RWPE1 (cell line): ENCODE measurements around the gene OR1D2.

Experiments
- CTCF ChIA-PET: fragments of 350-600 bp; sonication (Branson Sonifier 250); formaldehyde crosslinking; extraction: SDS; loops from one replicate; lab custom pipeline; 2021; lab: Yijun Ruan, JAX
- POLR2A ChIA-PET: fragments of 400-600 bp; formaldehyde crosslinking; extraction: SDS; loops from one replicate; lab custom pipeline; 2020; ENCODE audit warnings: antibody characterized with exemption; ENCODE audit not compliant: low non-redundant PET; lab: Yijun Ruan, JAX
- DNase-seq: peaks from one replicate; pipeline ENCODE4 v3.0.0; 2012; ENCODE audit warnings: low spot score
- H3K27ac ChIP-seq: fragments of 450-650 bp; 2 replicates; pipeline ENCODE4 v1.5.1; 2017
- TF ChIP-seq, protein P1 (sequence below): fragments of 450-650 bp; conservative IDR thresholded peaks from 2 replicates; pipeline ENCODE4 v1.5.1; 2017; ENCODE audit warnings: low read depth, mild to moderate bottlenecking

OR1D2 gene

DNA sequence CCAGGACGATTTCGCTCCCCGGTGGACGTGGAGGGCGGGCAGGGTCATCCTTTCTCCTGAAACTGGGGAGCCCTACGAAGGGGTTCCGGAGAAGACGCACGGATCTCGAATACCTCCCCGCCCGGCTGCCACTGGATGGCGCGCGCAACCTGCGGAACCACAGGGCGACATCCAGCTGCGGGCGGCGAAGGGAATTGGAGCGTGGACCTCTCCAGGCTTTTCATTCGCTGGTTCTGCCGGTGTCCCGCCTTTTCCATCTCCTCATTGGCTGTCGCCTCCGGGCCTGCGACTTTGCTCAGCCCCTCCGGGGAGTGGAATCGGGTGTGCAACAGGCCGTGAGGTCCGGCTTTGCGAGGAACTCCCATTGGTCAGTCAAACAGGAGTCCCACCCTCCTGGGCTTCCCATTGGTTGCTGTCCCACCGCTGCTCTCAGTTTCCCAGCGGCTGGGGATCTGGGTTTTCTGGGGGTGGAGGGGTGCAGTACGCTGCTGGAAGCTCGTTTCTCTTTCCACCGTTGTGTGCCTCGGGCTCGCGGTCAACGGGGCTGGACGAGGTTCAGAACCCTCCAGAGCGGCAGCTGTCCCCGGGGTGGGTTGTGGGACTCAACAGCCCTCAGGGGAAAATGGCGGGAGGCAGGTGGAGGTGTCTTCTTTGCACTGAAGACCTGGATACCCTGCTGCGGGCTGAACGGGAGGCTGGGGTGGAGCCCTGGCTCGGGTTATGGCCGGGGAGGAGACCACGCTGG, 55.3 kb downstream of the OR1D2 start:
- ChIA-PET POLR2A (interaction anchor here (0.6 kb wide), 3 partner anchors 261 to 695 kb away, joined by 3 to 4 read pairs (median 3); no protein-coding TSS in a partner anchor), CTCF (interaction anchor here (0.6 to 1.4 kb wide), 16 partner anchors 8 to 818 kb away, joined by 3 to 8 read pairs (median 4); partner anchors contain the start of gene OR3A2)
- DNase-seq, result peak; percentile 98
- peak overlapping the region; percentile 71 for H3K27ac ChIP-seq
- TF ChIP-seq, protein P1, sequence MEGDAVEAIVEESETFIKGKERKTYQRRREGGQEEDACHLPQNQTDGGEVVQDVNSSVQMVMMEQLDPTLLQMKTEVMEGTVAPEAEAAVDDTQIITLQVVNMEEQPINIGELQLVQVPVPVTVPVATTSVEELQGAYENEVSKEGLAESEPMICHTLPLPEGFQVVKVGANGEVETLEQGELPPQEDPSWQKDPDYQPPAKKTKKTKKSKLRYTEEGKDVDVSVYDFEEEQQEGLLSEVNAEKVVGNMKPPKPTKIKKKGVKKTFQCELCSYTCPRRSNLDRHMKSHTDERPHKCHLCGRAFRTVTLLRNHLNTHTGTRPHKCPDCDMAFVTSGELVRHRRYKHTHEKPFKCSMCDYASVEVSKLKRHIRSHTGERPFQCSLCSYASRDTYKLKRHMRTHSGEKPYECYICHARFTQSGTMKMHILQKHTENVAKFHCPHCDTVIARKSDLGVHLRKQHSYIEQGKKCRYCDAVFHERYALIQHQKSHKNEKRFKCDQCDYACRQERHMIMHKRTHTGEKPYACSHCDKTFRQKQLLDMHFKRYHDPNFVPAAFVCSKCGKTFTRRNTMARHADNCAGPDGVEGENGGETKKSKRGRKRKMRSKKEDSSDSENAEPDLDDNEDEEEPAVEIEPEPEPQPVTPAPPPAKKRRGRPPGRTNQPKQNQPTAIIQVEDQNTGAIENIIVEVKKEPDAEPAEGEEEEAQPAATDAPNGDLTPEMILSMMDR, result peak; percentile 88

DNA sequence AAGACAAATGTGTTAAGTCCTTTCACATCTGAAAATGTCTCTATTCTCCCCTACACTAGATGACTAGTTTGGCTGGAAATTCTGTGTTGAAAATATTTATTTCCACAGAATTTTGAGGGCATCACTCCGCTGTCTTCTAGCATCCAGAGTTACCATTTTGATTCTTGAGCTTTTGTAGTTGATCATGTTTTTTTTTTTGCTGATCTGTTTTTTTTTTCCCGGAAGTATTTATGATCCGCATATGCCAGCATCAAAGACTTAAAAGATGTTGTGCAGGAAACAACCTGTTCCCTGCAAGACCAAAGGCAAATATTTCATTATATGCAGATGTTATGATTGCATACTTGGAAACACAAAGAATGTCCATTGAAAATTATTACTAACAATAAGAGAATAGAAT, 57.5 kb downstream of the OR1D2 start:
- ChIA-PET CTCF (no interaction called here), POLR2A (no interaction called here)
- TF ChIP-seq, protein P1, result no peak
- H3K27ac ChIP-seq, result no peak overlapping the region
- no peak for DNase-seq

DNA sequence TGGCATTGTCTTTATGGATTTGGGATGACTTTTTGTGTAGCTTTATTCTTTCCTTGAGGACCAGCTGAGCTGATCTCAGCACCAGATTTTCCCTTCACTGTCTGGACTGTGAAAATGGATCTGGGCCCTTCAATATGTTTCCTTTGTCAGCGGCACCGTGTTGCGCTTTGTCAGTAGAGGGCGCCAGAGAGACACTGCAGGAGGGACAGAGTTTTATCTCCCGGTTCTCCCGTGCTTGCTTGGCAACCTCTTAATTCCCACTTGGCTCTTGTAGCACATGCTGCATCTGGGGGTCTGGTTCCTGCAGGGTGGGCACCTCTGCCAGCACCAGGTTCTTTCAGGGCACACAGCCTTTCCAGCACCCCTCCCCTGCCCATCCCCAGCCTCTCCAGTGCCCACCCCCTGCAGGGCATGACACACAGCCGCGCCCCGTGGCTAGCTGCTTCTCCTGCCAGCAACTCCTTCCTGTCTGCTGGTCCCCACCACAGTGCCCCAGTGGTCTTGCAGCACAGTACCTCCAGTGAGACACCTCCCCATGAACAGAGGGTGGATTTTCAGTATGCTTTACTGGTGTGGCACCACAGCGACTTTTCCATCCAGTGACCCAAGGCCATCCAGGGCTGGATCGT, 60.4 kb downstream of the OR1D2 start:
- CTCF ChIA-PET, result interaction anchor here (0.7 to 1.2 kb wide), 3 partner anchors 200 to 604 kb away, joined by 4 to 5 read pairs (median 5); no protein-coding TSS in a partner anchor
- POLR2A ChIA-PET, result no interaction called here
- no peak overlapping the region for H3K27ac ChIP-seq
- TF ChIP-seq, protein P1, result peak; percentile 29; the same call in 1 of the 2 replicates
- DNase-seq, result no peak

DNA sequence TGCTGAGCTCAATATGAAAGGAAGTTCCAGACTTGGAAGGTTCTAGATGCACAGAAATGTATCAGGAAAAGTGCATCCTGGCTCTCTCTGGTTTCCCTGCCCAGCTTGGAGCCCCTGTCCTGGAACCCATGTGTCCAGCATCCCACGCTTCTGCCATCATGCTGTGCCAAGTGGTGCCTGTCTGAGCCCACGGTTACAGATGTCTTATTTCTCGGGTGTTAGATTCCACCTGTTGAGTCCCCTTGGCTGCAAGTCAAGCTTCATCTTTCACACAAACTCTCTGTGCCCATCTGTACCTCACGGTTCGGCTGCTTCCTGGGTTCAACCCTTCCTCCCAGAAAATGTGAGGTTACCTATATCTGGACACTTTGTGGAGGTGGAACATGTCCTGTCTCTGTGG, 63.3 kb downstream of the OR1D2 start:
- POLR2A ChIA-PET, result no interaction called here
- TF ChIP-seq, protein P1, result no peak
- no peak overlapping the region for H3K27ac ChIP-seq
- CTCF ChIA-PET, result interaction anchor here (1.0 kb wide), 1 partner anchor 8 kb away, joined by 5 read pairs; no protein-coding TSS in a partner anchor
- no peak for DNase-seq

DNA sequence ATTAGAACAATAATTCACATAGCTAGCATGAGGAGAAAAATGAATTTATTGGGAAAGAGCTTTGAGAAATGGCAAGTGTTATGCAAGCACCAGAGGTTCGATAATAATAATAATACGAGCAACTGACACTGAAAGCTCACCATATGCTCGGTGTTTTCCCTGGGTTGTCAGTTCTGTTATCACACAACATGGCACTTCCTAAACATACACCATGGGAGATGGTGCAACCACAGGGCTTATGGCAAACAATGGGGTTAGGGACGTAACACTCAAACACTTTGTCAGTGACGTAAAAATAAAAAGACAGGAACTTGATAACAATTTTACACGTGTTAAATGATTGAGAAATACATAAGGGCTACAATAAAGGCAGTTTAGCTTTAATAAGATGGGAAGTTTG, 64.5 kb downstream of the OR1D2 start:
- TF ChIP-seq, protein P1, result no peak
- H3K27ac ChIP-seq, result no peak overlapping the region
- DNase-seq, result no peak
- POLR2A ChIA-PET, result no interaction called here
- CTCF ChIA-PET, result interaction anchor here (0.6 kb wide), 1 partner anchor 395 kb away, joined by 3 read pairs; no protein-coding TSS in a partner anchor

DNA sequence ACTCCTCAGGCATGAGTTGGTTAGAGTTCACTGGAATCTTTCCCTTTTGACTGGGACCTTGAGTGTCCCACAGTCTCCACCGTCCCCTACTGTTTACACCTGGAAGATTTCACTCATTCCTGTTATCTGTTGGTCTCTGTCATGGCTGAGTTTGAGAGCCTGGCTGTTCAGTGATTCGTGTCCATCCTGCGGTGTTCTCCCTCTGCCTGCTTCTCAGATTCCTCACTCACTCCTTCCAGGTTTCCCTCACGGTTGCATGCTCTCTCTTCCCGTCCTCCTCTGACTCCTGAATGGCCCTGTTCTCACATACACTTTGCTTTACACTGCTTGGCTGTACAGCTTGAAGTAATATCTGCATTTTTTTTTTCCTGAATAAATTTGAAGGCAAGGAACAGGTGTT, 65.3 kb downstream of the OR1D2 start:
- POLR2A ChIA-PET, result no interaction called here
- H3K27ac ChIP-seq, result no peak overlapping the region
- DNase-seq, result no peak
- CTCF ChIA-PET, result interaction anchor here (0.6 to 0.8 kb wide), 2 partner anchors 445 to 550 kb away, joined by 3 to 4 read pairs; no protein-coding TSS in a partner anchor
- TF ChIP-seq, protein P1, result no peak
